Neural cell (in vitro differentiated cells): ENCODE data around the gene BFSP1. TPM values are rescaled to one million over a fixed set of nuclear protein-coding genes. Genes with fewer than 3 reads are reported as not detected.

ENCODE experiments used
- H2AFZ ChIP-seq: fragments of 200-600, 300-800 bp; sonication (generic), shearing (Covaris generic); 2 replicates; pipeline ENCODE4 v1.6.0; 2014; ENCODE audit warnings: low read depth, mild to moderate bottlenecking, antibody characterized with exemption, low read length, moderate library complexity
- H3F3A ChIP-seq: fragments of 200-600 bp; shearing (Covaris generic); 2 replicates; pipeline ENCODE4 v1.6.1; 2016; ENCODE audit warnings: mild to moderate bottlenecking, moderate library complexity, mixed read lengths, antibody characterized with exemption, low read length; ENCODE audit not compliant: insufficient read depth, poor library complexity, severe bottlenecking
- H3K27ac ChIP-seq: fragments of 200-600, 300-800 bp; sonication (generic), shearing (Covaris generic); 2 replicates; pipeline ENCODE4 v1.5.1; 2014; ENCODE audit warnings: mild to moderate bottlenecking, low read length, moderate library complexity
- H3K27me3 ChIP-seq: fragments of 300-800, 200-600 bp; sonication (generic), shearing (Covaris generic); 2 replicates; pipeline ENCODE4 v1.6.0; 2014; ENCODE audit warnings: mild to moderate bottlenecking, low read depth, low read length, moderate library complexity; ENCODE audit not compliant: insufficient read depth
- H3K36me3 ChIP-seq: fragments of 300-800, 200-600 bp; sonication (generic), shearing (Covaris generic); 2 replicates; pipeline ENCODE4 v1.5.1; 2014; ENCODE audit warnings: mild to moderate bottlenecking, antibody characterized with exemption, low read length, moderate library complexity; ENCODE audit not compliant: insufficient read depth
- H3K4me2 ChIP-seq: fragments of 300-800, 200-600 bp; sonication (generic), shearing (Covaris generic); 2 replicates; pipeline ENCODE4 v1.6.0; 2014; ENCODE audit warnings: mild to moderate bottlenecking, low read length
- H3K4me3 ChIP-seq: fragments of 300-800, 200-600 bp; sonication (generic), shearing (Covaris generic); 2 replicates; pipeline ENCODE4 v1.5.1; 2014; ENCODE audit warnings: mild to moderate bottlenecking, low read length, moderate library complexity
- H3K79me2 ChIP-seq: fragments of 200-600 bp; shearing (Covaris generic); replicated peaks from 2 replicates; pipeline ENCODE4 v1.6.0; 2014; ENCODE audit warnings: mild to moderate bottlenecking, low read length, moderate library complexity; ENCODE audit not compliant: insufficient read depth
- H3K9ac ChIP-seq: fragments of 300-800, 200-600 bp; sonication (generic), shearing (Covaris generic); 2 replicates; pipeline ENCODE4 v1.6.1; 2016; ENCODE audit warnings: mild to moderate bottlenecking, low read length, mixed read lengths
- H3K9me2 ChIP-seq: fragments of 200-600 bp; shearing (Covaris generic); 2 replicates; pipeline ENCODE4 v1.6.1; 2016; ENCODE audit warnings: mild to moderate bottlenecking, low read length, mixed read lengths; ENCODE audit not compliant: insufficient read depth
- H3K9me3 ChIP-seq: fragments of 200-600, 300-800 bp; sonication (generic), shearing (Covaris generic); 2 replicates; pipeline ENCODE4 v1.6.1; 2016; ENCODE audit warnings: mild to moderate bottlenecking, mixed run types, low read length, moderate library complexity, mixed read lengths
- H4K20me1 ChIP-seq: fragments of 200-600 bp; shearing (Covaris generic); 2 replicates; pipeline ENCODE4 v1.6.1; 2016; ENCODE audit warnings: mild to moderate bottlenecking, mixed run types; ENCODE audit not compliant: insufficient read depth
- CTCF ChIP-seq: fragments of 450-650 bp; IDR thresholded peaks from 2 replicates; pipeline ENCODE4 v1.5.1; 2014; ENCODE audit warnings: antibody characterized with exemption, mild to moderate bottlenecking, moderate library complexity; ENCODE audit not compliant: poor library complexity, severe bottlenecking
- EP300 ChIP-seq: fragments of 450-650 bp; conservative IDR thresholded peaks from 2 replicates; pipeline ENCODE4 v1.6.1; 2014; ENCODE audit warnings: antibody characterized with exemption, mild to moderate bottlenecking, moderate library complexity; ENCODE audit not compliant: poor library complexity, severe bottlenecking
- EZH2 ChIP-seq: fragments of 200-600, 300-800 bp; shearing (Covaris generic), sonication (generic); IDR thresholded peaks from 2 replicates; pipeline ENCODE4 v1.6.1; 2014; ENCODE audit warnings: antibody characterized with exemption, low read length, borderline replicate concordance, mild to moderate bottlenecking; ENCODE audit not compliant: insufficient read depth, poor library complexity, severe bottlenecking
- MXI1 ChIP-seq: fragments of 450-650 bp; conservative IDR thresholded peaks from 2 replicates; pipeline ENCODE4 v1.6.1; 2014; ENCODE audit warnings: antibody characterized with exemption, mild to moderate bottlenecking; ENCODE audit not compliant: poor library complexity, severe bottlenecking
- POLR2AphosphoS5 ChIP-seq: IDR thresholded peaks from 2 replicates; pipeline ENCODE4 v1.6.1; 2012
- RAD21 ChIP-seq: fragments of 450-650 bp; conservative IDR thresholded peaks from 2 replicates; pipeline ENCODE4 v1.6.1; 2014; ENCODE audit warnings: antibody characterized with exemption, mild to moderate bottlenecking, moderate library complexity
- SMC3 ChIP-seq: fragments of 450-650 bp; conservative IDR thresholded peaks from 2 replicates; pipeline ENCODE4 v1.6.1; 2014; ENCODE audit warnings: antibody characterized with exemption, mild to moderate bottlenecking, moderate library complexity; ENCODE audit not compliant: poor library complexity
- TAF1 ChIP-seq: IDR thresholded peaks from 2 replicates; pipeline ENCODE4 v1.6.1; 2012; ENCODE audit warnings: low read depth
- polyA plus RNA-seq: library from polyadenylated mRNA; depleted of rRNA; stranded (reverse); fragments of >200 nt; gene quantifications from 2 replicates; pipeline ENCODE4 v1.2.3, GENCODE V29; 2014
- TF ChIP-seq, protein P1 (sequence below): IDR thresholded peaks from 2 replicates; pipeline ENCODE4 v1.6.1; 2012; ENCODE audit warnings: borderline replicate concordance

Gene BFSP1
- polyA plus RNA-seq, 1 donor from 2014 or later = 1.3 TPM

DNA sequence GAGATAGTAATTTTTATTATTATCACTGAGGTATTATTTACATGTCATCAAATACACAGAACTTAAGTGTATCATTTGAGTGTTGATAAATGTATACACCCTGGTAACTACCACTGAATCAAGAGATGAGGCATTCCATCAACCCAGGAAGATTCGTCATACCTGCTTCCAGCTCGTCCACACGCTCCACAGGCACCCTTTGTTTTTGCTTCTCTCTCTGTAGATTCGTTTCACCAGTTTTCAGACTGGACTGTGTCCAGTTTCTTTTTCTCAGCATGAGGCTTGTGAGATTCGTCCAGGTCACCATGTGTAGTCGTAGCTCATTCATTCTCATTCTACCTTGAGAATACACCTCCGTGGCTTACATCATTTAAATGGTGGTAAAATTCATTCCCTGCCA, 64.5 kb downstream of the BFSP1 start:
- no peak overlapping the region for H3K4me2 ChIP-seq
- H3K79me2 ChIP-seq = no peaks in the 10 kb centered on the region
- H3K27me3 ChIP-seq = no peaks in the 10 kb centered on the region
- H2AFZ ChIP-seq = no peak overlapping the region
- H3K9me3 ChIP-seq = no peaks in the 10 kb centered on the region
- H3K9me2 ChIP-seq = no peaks in the 10 kb centered on the region
- peaks cover 13% of the 10 kb centered on the region for H3K36me3 ChIP-seq
- H3K4me3 ChIP-seq = no peak overlapping the region
- no peak overlapping the region for H3K9ac ChIP-seq
- H3F3A ChIP-seq = no peaks in the 10 kb centered on the region
- TF ChIP-seq EZH2 = no peak
- TF ChIP-seq CTCF = no peak
- no peak for TF ChIP-seq MXI1
- no peak for TF ChIP-seq POLR2AphosphoS5
- TF ChIP-seq TAF1 = no peak
- no peak for TF ChIP-seq RAD21
- TF ChIP-seq SMC3 = no peak
- TF ChIP-seq, protein P1, sequence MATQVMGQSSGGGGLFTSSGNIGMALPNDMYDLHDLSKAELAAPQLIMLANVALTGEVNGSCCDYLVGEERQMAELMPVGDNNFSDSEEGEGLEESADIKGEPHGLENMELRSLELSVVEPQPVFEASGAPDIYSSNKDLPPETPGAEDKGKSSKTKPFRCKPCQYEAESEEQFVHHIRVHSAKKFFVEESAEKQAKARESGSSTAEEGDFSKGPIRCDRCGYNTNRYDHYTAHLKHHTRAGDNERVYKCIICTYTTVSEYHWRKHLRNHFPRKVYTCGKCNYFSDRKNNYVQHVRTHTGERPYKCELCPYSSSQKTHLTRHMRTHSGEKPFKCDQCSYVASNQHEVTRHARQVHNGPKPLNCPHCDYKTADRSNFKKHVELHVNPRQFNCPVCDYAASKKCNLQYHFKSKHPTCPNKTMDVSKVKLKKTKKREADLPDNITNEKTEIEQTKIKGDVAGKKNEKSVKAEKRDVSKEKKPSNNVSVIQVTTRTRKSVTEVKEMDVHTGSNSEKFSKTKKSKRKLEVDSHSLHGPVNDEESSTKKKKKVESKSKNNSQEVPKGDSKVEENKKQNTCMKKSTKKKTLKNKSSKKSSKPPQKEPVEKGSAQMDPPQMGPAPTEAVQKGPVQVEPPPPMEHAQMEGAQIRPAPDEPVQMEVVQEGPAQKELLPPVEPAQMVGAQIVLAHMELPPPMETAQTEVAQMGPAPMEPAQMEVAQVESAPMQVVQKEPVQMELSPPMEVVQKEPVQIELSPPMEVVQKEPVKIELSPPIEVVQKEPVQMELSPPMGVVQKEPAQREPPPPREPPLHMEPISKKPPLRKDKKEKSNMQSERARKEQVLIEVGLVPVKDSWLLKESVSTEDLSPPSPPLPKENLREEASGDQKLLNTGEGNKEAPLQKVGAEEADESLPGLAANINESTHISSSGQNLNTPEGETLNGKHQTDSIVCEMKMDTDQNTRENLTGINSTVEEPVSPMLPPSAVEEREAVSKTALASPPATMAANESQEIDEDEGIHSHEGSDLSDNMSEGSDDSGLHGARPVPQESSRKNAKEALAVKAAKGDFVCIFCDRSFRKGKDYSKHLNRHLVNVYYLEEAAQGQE = no peak
- no peak for TF ChIP-seq EP300
- H4K20me1 ChIP-seq = no peaks in the 10 kb centered on the region
- no peak overlapping the region for H3K27ac ChIP-seq

DNA sequence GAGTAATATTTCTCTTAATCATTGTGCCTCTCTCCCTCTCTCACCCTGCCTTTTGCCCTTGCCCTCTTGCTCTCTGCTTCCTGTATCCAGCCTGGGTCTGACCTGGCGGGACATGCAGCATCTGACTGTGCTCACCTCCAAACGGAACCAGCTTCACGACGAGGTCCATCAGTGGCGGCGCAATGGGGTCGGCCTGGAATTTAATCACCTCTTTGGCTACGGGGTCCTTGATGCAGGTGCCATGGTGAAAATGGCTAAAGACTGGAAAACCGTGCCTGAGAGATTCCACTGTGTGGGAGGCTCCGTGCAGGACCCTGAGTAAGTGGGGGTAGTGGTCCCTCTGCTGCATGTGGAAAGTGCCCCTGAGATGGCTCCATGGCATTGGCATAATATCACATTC, 65.9 kb downstream of the BFSP1 start:
- no peak overlapping the region for H3K27ac ChIP-seq
- no peak for TF ChIP-seq TAF1
- no peak for TF ChIP-seq EP300
- TF ChIP-seq EZH2 = no peak
- TF ChIP-seq CTCF = no peak
- H2AFZ ChIP-seq = no peak overlapping the region
- H3K79me2 ChIP-seq = no peaks in the 10 kb centered on the region
- no peak overlapping the region for H3K4me3 ChIP-seq
- H3F3A ChIP-seq = no peaks in the 10 kb centered on the region
- H4K20me1 ChIP-seq = no peaks in the 10 kb centered on the region
- no peaks in the 10 kb centered on the region for H3K9me2 ChIP-seq
- no peak overlapping the region for H3K9ac ChIP-seq
- H3K27me3 ChIP-seq = no peaks in the 10 kb centered on the region
- H3K9me3 ChIP-seq = no peaks in the 10 kb centered on the region
- H3K4me2 ChIP-seq = no peak overlapping the region
- peaks cover 13% of the 10 kb centered on the region for H3K36me3 ChIP-seq
